Sigmoid colon (tissue), 7 donors: ENCODE measurements around the gene DDIT3. TPM values are rescaled to one million over a fixed set of nuclear protein-coding genes. Genes with fewer than 3 reads are reported as not detected.

Experiments used
- DNase-seq: peaks from one replicate; pipeline ENCODE4 v3.0.0-alpha.2; 2019
- H3K27ac ChIP-seq, 4 donors: fragments of 200-600 bp; sonication (generic); one replicate each; pipeline ENCODE4 v1.5.1; 2016 to 2019; ENCODE audit warnings: mild to moderate bottlenecking in 1 of 4
- H3K27me3 ChIP-seq, 3 donors: fragments of 200-600 bp; sonication (generic); one replicate each; pipeline ENCODE4 v1.5.1; 2019; ENCODE audit warnings: mild to moderate bottlenecking in 1 of 3
- H3K36me3 ChIP-seq, 4 donors: fragments of 200-600 bp; sonication (generic); one replicate each; pipeline ENCODE4 v1.5.1; 2016 to 2019
- H3K4me1 ChIP-seq, 4 donors: fragments of 200-600 bp; sonication (generic); one replicate each; pipeline ENCODE4 v1.5.1; 2017 to 2019
- H3K4me3 ChIP-seq, 4 donors: fragments of 200-600 bp; sonication (generic); one replicate each; pipeline ENCODE4 v1.5.1; 2017 to 2019; ENCODE audit warnings: mild to moderate bottlenecking in 2 of 4, moderate library complexity in 1 of 4
- H3K9me3 ChIP-seq, 4 donors: fragments of 200-600 bp in 3 of 4; sonication (generic) in 3 of 4; one replicate each; pipeline versions ENCODE4 v1.5.1 to v1.6.1; 2013 to 2019
- CTCF ChIP-seq, 4 experiments: fragments of 450-650 bp in 3 of 4; fragments of 200-600 bp in 1 of 4; IDR thresholded peaks; one replicate each; pipeline ENCODE4 v1.5.1; 2016 to 2019; ENCODE audit warnings: antibody characterized with exemption in 4 of 4, mild to moderate bottlenecking in 3 of 4, moderate library complexity in 2 of 4
- EP300 ChIP-seq, 4 donors: sonication (generic); formaldehyde crosslinking; IDR thresholded peaks; one replicate each; pipeline ENCODE4 v1.6.1; 2017; ENCODE audit warnings: antibody characterized with exemption in 4 of 4
- POLR2A ChIP-seq, 2 donors: fragments of 450-650 bp; IDR thresholded peaks; one replicate each; pipeline ENCODE4 v1.6.1; 2016; ENCODE audit warnings: antibody characterized with exemption in 2 of 2, mild to moderate bottlenecking in 2 of 2, moderate library complexity in 2 of 2
- POLR2AphosphoS5 ChIP-seq, 4 donors: sonication (generic); formaldehyde crosslinking; IDR thresholded peaks; one replicate each; pipeline ENCODE4 v1.6.1; 2017; ENCODE audit warnings: antibody characterized with exemption in 4 of 4
- WGBS, 2 donors: extraction: QIAGEN DNeasy Blood & Tissue Kit; methylation state at CpG; one replicate each; pipeline ENCODE4 v1.1.7; 2013; 5-methylcytosine and 5-hydroxymethylcytosine counted together
- intact Hi-C: fragments of 100-400 bp; cut with DNase I; formaldehyde crosslinking; loops from one replicate; pipeline ENCODE4 v1.15.1; 2023
- polyA plus RNA-seq, 3 donors: library from polyadenylated mRNA; stranded (reverse); fragments of 200-250 nt; gene quantifications; one replicate each; pipeline ENCODE4 v1.2.3, GENCODE V29; 2013
- total RNA-seq, 4 donors: library from RNA; depleted of rRNA; stranded (reverse); fragments of >200 nt; gene quantifications; one replicate each; pipeline ENCODE4 v1.1.0, GENCODE V29; 2016
- donor health status: healthy with polysubstance abuse.
- donor health status: Bipolar disorder and iron deficiency.
- donor health status: healthy.

The DDIT3 gene
- total and polyA plus RNA-seq, 7 donors = 30.7 to 52.9 (median 43.3) TPM

- Histone ChIP-seq H3K9me3 (no peaks in the 10 kb centered on the region), H3K4me3 (no peak overlapping the region), H3K4me1 (peaks cover 0 to 14% (median 12%) of the 10 kb centered on the region in 4 donors), H3K27ac (no peak overlapping the region), H3K36me3 (no peaks in the 10 kb centered on the region), H3K27me3 (peaks cover 5 to 23% (median 21%) of the 10 kb centered on the region in 3 donors)
- WGBS, 2 donors = 66 to 70% methylated on average over 7 of the region's 7 CpGs
- no peak for DNase-seq
- intact Hi-C loops = no loop called here
- no peak for TF ChIP-seq EP300 (IDR thresholded peaks at IDR 0.05)
- no peak for TF ChIP-seq CTCF (IDR thresholded peaks at IDR 0.05)
- no peak for TF ChIP-seq POLR2AphosphoS5 (IDR thresholded peaks at IDR 0.05)
- no peak for TF ChIP-seq POLR2A (IDR thresholded peaks at IDR 0.05)
These were observed 33.3 kb upstream of the DDIT3 start for GRCh38 chr12:57553343-57554202.

GRCh38 chr12:57552835-57553313, 32.6 kb upstream of the DDIT3 start:
- no peaks in the 10 kb centered on the region for H3K36me3 ChIP-seq
- intact Hi-C loops = no loop called here
- no peak for TF ChIP-seq POLR2AphosphoS5 (IDR thresholded peaks at IDR 0.05)
- TF ChIP-seq EP300 (IDR thresholded peaks at IDR 0.05) = no peak
- TF ChIP-seq POLR2A (IDR thresholded peaks at IDR 0.05) = no peak
- no peak for TF ChIP-seq CTCF (IDR thresholded peaks at IDR 0.05)
- no peak overlapping the region for H3K4me3 ChIP-seq
- H3K4me1 ChIP-seq = peaks cover 0 to 14% (median 12%) of the 10 kb centered on the region in 4 donors
- no peak overlapping the region for H3K27ac ChIP-seq
- 61 to 70% methylated on average over 6 of the region's 6 CpGs for WGBS, 2 donors
- H3K27me3 ChIP-seq = peaks cover 5 to 23% (median 22%) of the 10 kb centered on the region in 3 donors
- no peak for DNase-seq
- H3K9me3 ChIP-seq = no peaks in the 10 kb centered on the region

DNA sequence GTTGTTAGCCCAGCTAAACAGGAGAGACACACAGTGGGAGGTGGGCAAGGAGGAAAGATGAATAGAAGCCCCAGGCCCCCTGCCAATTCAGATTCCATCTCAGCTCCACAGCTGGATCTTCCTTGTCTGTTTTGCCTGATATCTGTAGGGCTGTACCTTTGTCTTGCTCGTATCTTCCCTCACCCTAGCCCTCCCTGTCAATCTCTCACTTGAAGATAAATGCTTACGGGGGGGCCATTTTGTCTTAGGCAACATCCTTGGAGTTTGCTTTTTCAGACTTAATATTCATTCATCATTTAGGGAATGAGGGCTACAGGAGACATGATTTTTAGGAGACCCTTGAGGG, 32.0 kb upstream of the DDIT3 start:
- no peak overlapping the region for H3K27ac ChIP-seq
- peaks cover 5 to 23% (median 22%) of the 10 kb centered on the region in 3 donors for H3K27me3 ChIP-seq
- no peaks in the 10 kb centered on the region for H3K36me3 ChIP-seq
- no peak for TF ChIP-seq EP300 (IDR thresholded peaks at IDR 0.05)
- TF ChIP-seq POLR2AphosphoS5 (IDR thresholded peaks at IDR 0.05) = no peak
- TF ChIP-seq CTCF (IDR thresholded peaks at IDR 0.05) = no peak
- no peak for TF ChIP-seq POLR2A (IDR thresholded peaks at IDR 0.05)
- H3K4me1 ChIP-seq = peaks cover 0 to 14% (median 13%) of the 10 kb centered on the region in 4 donors
- intact Hi-C loops = no loop called here
- WGBS, 2 donors = 75 to 84% methylated on average over 2 of the region's 2 CpGs
- H3K4me3 ChIP-seq = no peak overlapping the region
- no peaks in the 10 kb centered on the region for H3K9me3 ChIP-seq
- DNase-seq = no peak

GRCh38 chr12:57551637-57552305, 31.5 kb upstream of the DDIT3 start:
- DNase-seq = no peak
- Histone ChIP-seq H3K36me3 (no peaks in the 10 kb centered on the region), H3K9me3 (no peaks in the 10 kb centered on the region), H3K27ac (no peak overlapping the region), H3K4me3 (no peak overlapping the region), H3K4me1 (peaks cover 0 to 16% (median 13%) of the 10 kb centered on the region in 4 donors), H3K27me3 (peaks cover 5 to 23% (median 22%) of the 10 kb centered on the region in 3 donors)
- intact Hi-C loops = no loop called here
- WGBS, 2 donors = 79 to 88% methylated on average over 3 of the region's 3 CpGs
- no peak for TF ChIP-seq EP300 (IDR thresholded peaks at IDR 0.05)
- no peak for TF ChIP-seq POLR2AphosphoS5 (IDR thresholded peaks at IDR 0.05)
- TF ChIP-seq CTCF (IDR thresholded peaks at IDR 0.05) = no peak
- no peak for TF ChIP-seq POLR2A (IDR thresholded peaks at IDR 0.05)
